OCI-LY1 (cell line): ENCODE measurements around the gene BEND6.

Source experiments
- CTCF ChIP-seq: fragments of 200-600 bp; sonication (generic), shearing (Covaris generic); IDR thresholded peaks from 2 replicates; pipeline ENCODE4 v1.5.1; 2017; ENCODE audit warnings: mild to moderate bottlenecking, antibody characterized with exemption, low read length, moderate library complexity, mixed read lengths
- EZH2 ChIP-seq: fragments of 200-600 bp; sonication (generic), shearing (Covaris generic); IDR thresholded peaks from 2 replicates; pipeline ENCODE4 v1.8.0; 2017; ENCODE audit warnings: borderline replicate concordance, mixed run types, mild to moderate bottlenecking, antibody characterized with exemption, low read length, moderate library complexity, mixed read lengths

- no peak for TF ChIP-seq CTCF
- no peak for TF ChIP-seq EZH2
Observed at GRCh38 chr6:56905378-56905777, 49.5 kb upstream of the BEND6 start.
